NCI-H2171 (cell line): ENCODE data around the gene SLC4A9.

Experiments
- DNase-seq: peaks from one replicate; lab custom pipeline; 2025; lab: John Stamatoyannopoulos, UW

Gene SLC4A9

GRCh38 chr5:140360101-140360500 is at the start of gene SLC4A9:
TSS of gene SLC4A9 (plus strand) at chr5:140360194. CDS start at chr5:140360237, 43 bp downstream.
- DNase-seq, result no peak

- no peak for DNase-seq
These were observed 49.6 kb upstream of the SLC4A9 start for GRCh38 chr5:140310434-140310833.

GRCh38 chr5:140311011-140311467 is 49.0 kb upstream of the SLC4A9 start:
- DNase-seq, result no peak

- DNase-seq, result no peak
These were observed 47.8 kb upstream of the SLC4A9 start for GRCh38 chr5:140312067-140312790.

GRCh38 chr5:140312791-140313189 is 47.2 kb upstream of the SLC4A9 start:
- no peak for DNase-seq

- no peak for DNase-seq
These were observed 42.1 kb upstream of the SLC4A9 start for GRCh38 chr5:140317859-140318258.

- DNase-seq, result no peak
These were observed 41.2 kb upstream of the SLC4A9 start for GRCh38 chr5:140318792-140319191.

GRCh38 chr5:140319833-140320232 is 40.2 kb upstream of the SLC4A9 start:
- DNase-seq, result no peak

- DNase-seq, result no peak
These were observed 38.2 kb upstream of the SLC4A9 start for GRCh38 chr5:140321796-140322195.

- DNase-seq, result no peak
These were observed 37.0 kb upstream of the SLC4A9 start for GRCh38 chr5:140322751-140323731.

- DNase-seq, result no peak
These were observed 35.9 kb upstream of the SLC4A9 start for GRCh38 chr5:140324041-140324600.

- DNase-seq, result no peak
These were observed 35.3 kb upstream of the SLC4A9 start for GRCh38 chr5:140324617-140325241.

GRCh38 chr5:140325486-140325885 is 34.5 kb upstream of the SLC4A9 start:
- DNase-seq, result no peak

- peak; percentile 29 for DNase-seq
These were observed 32.4 kb upstream of the SLC4A9 start for GRCh38 chr5:140327589-140327988.

- DNase-seq, result no peak
These were observed 31.8 kb upstream of the SLC4A9 start for GRCh38 chr5:140328036-140328764.

GRCh38 chr5:140329739-140330481 is 30.1 kb upstream of the SLC4A9 start:
- no peak for DNase-seq

GRCh38 chr5:140331638-140332037 is 28.4 kb upstream of the SLC4A9 start:
- DNase-seq, result no peak

GRCh38 chr5:140336388-140336787 is 23.6 kb upstream of the SLC4A9 start:
- no peak for DNase-seq

- DNase-seq, result no peak
These were observed 22.1 kb upstream of the SLC4A9 start for GRCh38 chr5:140337880-140338279.

- DNase-seq, result no peak
These were observed 21.7 kb upstream of the SLC4A9 start for GRCh38 chr5:140338336-140338735.

GRCh38 chr5:140338908-140339307 is 21.1 kb upstream of the SLC4A9 start:
- no peak for DNase-seq
